Fibroblast of mammary gland (primary cell): ENCODE data around the gene GET3.

ENCODE experiments used
- DNase-seq: peaks from one replicate; pipeline ENCODE4 v3.0.0-alpha.2; 2010; ENCODE audit warnings: low read depth
- H3K4me3 ChIP-seq: 2 replicates; pipeline ENCODE4 v1.5.1; 2011; ENCODE audit warnings: low read depth, mild to moderate bottlenecking, low read length, moderate library complexity; ENCODE audit not compliant: control insufficient read depth
- CTCF ChIP-seq: conservative IDR thresholded peaks from 2 replicates; pipeline ENCODE4 v1.5.1; 2011; ENCODE audit warnings: low read depth, low read length, inconsistent platforms; ENCODE audit not compliant: control insufficient read depth, insufficient read depth

Gene GET3

DNA sequence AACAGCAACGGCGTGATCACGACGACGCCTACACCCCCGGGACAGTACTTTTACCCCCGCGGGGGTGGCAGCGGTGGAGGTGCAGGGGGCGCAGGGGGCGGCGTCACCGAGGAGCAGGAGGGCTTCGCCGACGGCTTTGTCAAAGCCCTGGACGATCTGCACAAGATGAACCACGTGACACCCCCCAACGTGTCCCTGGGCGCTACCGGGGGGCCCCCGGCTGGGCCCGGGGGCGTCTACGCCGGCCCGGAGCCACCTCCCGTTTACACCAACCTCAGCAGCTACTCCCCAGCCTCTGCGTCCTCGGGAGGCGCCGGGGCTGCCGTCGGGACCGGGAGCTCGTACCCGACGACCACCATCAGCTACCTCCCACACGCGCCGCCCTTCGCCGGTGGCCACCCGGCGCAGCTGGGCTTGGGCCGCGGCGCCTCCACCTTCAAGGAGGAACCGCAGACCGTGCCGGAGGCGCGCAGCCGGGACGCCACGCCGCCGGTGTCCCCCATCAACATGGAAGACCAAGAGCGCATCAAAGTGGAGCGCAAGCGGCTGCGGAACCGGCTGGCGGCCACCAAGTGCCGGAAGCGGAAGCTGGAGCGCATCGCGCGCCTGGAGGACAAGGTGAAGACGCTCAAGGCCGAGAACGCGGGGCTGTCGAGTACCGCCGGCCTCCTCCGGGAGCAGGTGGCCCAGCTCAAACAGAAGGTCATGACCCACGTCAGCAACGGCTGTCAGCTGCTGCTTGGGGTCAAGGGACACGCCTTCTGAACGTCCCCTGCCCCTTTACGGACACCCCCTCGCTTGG lies 55.0 kb downstream of the GET3 start:
- no peak for TF ChIP-seq CTCF
- DNase-seq: peak; percentile 54

GRCh38 chr19:12792853-12793289 lies 55.6 kb downstream of the GET3 start:
- no peak for DNase-seq
- no peak for TF ChIP-seq CTCF
- peak overlapping the region; percentile 88 for H3K4me3 ChIP-seq

More for the DNA sequence above, 55.0 kb downstream of the GET3 start:
- peak overlapping the region; percentile 88 for H3K4me3 ChIP-seq

DNA sequence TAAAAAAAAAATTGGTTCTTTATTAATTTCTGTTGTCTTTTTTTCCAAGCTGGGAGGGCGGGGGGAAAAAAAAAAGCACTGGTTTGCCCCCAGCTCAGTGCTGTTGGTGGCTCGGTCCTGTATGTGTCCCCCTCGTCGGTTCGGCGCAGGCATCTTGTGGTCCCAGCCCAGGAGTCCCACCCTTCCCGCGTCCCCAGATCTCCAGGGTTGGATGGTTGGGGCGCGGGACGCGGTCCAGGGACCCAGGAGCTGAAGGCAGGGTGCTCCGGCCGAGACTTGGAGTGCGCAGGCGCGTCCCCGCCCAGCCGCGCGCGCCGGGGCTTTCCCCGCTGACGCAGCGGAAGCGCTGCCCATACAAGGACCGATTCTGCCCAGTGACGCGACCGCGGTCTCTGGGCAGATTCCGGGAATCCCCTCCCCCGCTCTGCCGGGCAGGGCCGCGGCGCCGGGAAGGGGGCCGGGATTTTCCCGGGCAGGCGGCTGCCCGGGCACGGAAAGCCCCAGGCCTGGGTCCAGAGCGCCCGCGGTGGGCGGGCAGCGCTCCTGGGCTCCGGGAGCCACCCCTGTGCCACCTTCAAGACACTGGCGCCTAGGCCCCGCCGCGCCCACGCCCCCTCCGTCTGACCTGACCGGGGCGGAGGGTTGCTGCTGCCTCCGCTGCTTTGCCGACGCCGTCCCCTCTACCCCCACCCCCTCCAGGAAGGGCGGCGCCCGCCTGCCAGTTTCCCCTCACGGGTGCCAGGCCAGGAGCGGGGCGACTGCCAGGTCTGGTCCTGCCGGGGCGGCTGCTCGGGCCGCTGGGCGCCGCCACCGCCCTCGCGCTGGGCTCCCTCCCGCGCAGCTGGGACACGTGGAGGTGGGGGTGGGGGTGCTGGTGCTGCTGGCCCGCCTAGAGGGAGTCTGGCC lies 56.2 kb downstream of the GET3 start:
- DNase-seq: peak; percentile 92
- peak overlapping the region; percentile 88 for H3K4me3 ChIP-seq
- no peak for TF ChIP-seq CTCF

DNA sequence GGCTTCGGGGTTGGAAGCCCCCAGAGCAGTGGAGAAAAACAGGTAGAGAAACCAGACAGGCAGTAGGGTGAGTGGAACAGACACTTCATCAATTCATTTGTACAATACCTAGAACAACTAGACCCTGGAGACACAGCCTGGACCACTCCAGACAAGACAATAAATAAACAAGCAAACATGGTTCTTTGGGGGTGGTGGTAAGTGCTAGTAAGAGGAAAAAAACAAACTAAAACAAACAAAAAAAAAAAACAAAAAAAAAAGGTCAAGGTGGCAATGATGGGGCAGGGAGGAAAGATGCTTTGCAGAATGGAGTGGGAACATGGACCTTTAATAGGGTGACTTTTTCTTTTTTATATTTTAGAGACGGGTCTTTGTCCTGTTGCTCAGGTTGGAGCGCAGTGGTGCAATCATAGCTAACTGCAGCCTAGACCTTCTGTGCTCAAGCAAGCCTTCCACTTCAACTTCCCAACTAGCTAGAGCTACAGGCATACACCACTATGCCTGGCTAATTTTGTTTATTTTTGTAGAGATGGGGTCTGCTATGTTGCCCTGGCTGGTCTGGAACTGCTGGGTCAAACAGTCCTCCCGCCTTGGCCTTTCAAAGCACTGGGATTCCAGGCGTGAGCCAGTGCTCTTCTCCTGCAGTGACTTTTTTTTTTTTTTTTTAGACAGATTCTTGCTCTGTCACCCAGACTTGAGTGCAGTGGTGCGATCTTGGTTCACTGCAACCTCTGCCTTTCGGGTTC lies 57.1 kb downstream of the GET3 start:
- no peak for TF ChIP-seq CTCF
- H3K4me3 ChIP-seq: no peak overlapping the region
- peak; percentile 57 for DNase-seq

DNA sequence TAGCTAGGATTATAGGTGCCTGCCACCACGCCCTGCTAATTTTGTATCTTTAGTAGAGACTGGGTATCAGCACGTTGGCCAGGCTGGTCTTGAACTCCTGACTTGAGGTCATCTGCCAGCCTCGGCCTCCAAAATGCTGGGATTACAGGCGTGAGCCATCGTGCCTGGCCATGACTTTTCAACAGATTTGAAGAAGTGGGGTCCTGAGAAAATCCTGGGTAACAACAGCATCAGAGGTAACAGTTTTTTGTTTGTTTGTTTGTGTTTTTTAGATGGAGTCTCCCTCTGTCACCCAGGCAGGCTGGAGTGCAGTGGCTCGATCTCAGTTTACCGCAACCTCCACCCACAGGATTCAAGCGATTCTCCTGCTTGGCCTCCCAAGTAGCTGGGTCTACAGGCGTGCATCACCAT lies 57.7 kb downstream of the GET3 start:
- no peak for TF ChIP-seq CTCF
- no peak for DNase-seq
- no peak overlapping the region for H3K4me3 ChIP-seq
